Keratinocyte (primary cell): Measurements from ENCODE around the gene OSTF1.

Experiments
- CTCF ChIP-seq, 3 experiments: IDR thresholded peaks in 1 of 3; conservative IDR thresholded peaks in 1 of 3; optimal IDR thresholded peaks in 1 of 3; 2 replicates in 2 of 3; 3 replicates in 1 of 3; pipeline versions ENCODE3 to v1.5.1; 2011; ENCODE audit warnings: low read length in 3 of 3, mild to moderate bottlenecking in 3 of 3, moderate library complexity in 2 of 3, control low read depth in 1 of 3, inconsistent platforms in 1 of 3; ENCODE audit not compliant: insufficient read depth in 2 of 3; ENCODE audit errors: extremely low read depth in 1 of 3
- EZH2 ChIP-seq: IDR thresholded peaks from one replicate; pipeline ENCODE4 v1.6.1; 2012; ENCODE audit warnings: inconsistent platforms, mild to moderate bottlenecking, low read length, moderate library complexity

- no peak for TF ChIP-seq CTCF (optimal IDR thresholded peaks at IDR 0.05 in 1 of 3, IDR thresholded peaks at IDR 0.05 in 1 of 3, conservative IDR thresholded peaks at IDR 0.05 in 1 of 3; ENCODE audit: extremely low read depth in 1 of 3, insufficient read depth in 2 of 3, low read length in 3 of 3)
- TF ChIP-seq EZH2: no peak
These were observed 73.0 kb downstream of the OSTF1 start for GRCh38 chr9:75161116-75161857.
